ENCODE results near the gene PGP.
"Not testable (repeated sequence)": the region's sequence is repeated elsewhere in the genome, so short reads cannot be mapped to it uniquely, and the experiment has no call there.

Gene PGP

GRCh38 chr16:2214719-2214968 lies at the start of gene PGP:
PGP (minus strand) TSS chr16:2214840; CDS start chr16:2214777, 63 bp downstream.
- no peak for DNase-seq

- not testable (repeated sequence) for DNase-seq
These were observed 48.4 kb upstream of the PGP start for GRCh38 chr16:2263026-2263425.

GRCh38 chr16:2260250-2260649 lies 45.6 kb upstream of the PGP start:
- DNase-seq: no peak

GRCh38 chr16:2258530-2258929 lies 43.9 kb upstream of the PGP start:
- DNase-seq: not testable (repeated sequence)

GRCh38 chr16:2257726-2258125 lies 43.1 kb upstream of the PGP start:
- no peak for DNase-seq

- no peak for DNase-seq
These were observed 42.0 kb upstream of the PGP start for GRCh38 chr16:2256531-2257140.

GRCh38 chr16:2253293-2253692 lies 38.7 kb upstream of the PGP start:
- no peak for DNase-seq

- DNase-seq: no peak
These were observed 38.1 kb upstream of the PGP start for GRCh38 chr16:2252806-2253148.

GRCh38 chr16:2251296-2252111 lies 36.9 kb upstream of the PGP start, which contains the start of gene ECI1:
ECI1 (minus strand) TSS chr16:2251587; CDS start chr16:2251566, 21 bp downstream.
- DNase-seq: peak; percentile 92

GRCh38 chr16:2250652-2251295 lies 36.1 kb upstream of the PGP start:
- peak; percentile 59 for DNase-seq

GRCh38 chr16:2246301-2246885 lies 31.8 kb upstream of the PGP start:
- no peak for DNase-seq

GRCh38 chr16:2244926-2245795 lies 30.5 kb upstream of the PGP start:
- no peak for DNase-seq

GRCh38 chr16:2244301-2244700 lies 29.7 kb upstream of the PGP start:
- DNase-seq: no peak

GRCh38 chr16:2243781-2244180 lies 29.1 kb upstream of the PGP start:
- no peak for DNase-seq

- DNase-seq: no peak
These were observed 28.4 kb upstream of the PGP start for GRCh38 chr16:2243031-2243528.

- DNase-seq: no peak
These were observed 28.0 kb upstream of the PGP start for GRCh38 chr16:2242598-2242997.

GRCh38 chr16:2240331-2240730 lies 25.7 kb upstream of the PGP start:
- DNase-seq: not testable (repeated sequence)

GRCh38 chr16:2238838-2239675 lies 24.4 kb upstream of the PGP start:
- no peak for DNase-seq

- no peak for DNase-seq
These were observed 23.7 kb upstream of the PGP start for GRCh38 chr16:2238150-2238837.

GRCh38 chr16:2237493-2238149 lies 23.0 kb upstream of the PGP start:
- DNase-seq: no peak

GRCh38 chr16:2237102-2237482 lies 22.5 kb upstream of the PGP start:
- no peak for DNase-seq
